Esophagus (tissue), 2 donors: Measurements from ENCODE around the gene RPA1. TPM values are rescaled to one million over a fixed set of nuclear protein-coding genes. Genes with fewer than 3 reads are reported as not detected.
A peak's percentile ranks its signal among the peaks of the same experiment; 100 is the strongest.
"Not testable (repeated sequence)": the region's sequence is repeated elsewhere in the genome, so short reads cannot be mapped to it uniquely, and the experiment has no call there.

ENCODE experiments used
- H3K27ac ChIP-seq, 2 donors: one replicate each; pipeline ENCODE4 v1.5.1; 2013; ENCODE audit warnings: low read depth in 2 of 2, mild to moderate bottlenecking in 2 of 2, inconsistent platforms in 1 of 2, low read length in 1 of 2, moderate library complexity in 1 of 2
- H3K27me3 ChIP-seq, 2 donors: one replicate each; pipeline ENCODE4 v1.6.1; 2013; ENCODE audit warnings: low read length in 2 of 2, control low read depth in 1 of 2, mild to moderate bottlenecking in 1 of 2; ENCODE audit not compliant: insufficient read depth in 2 of 2, control insufficient read depth in 1 of 2
- H3K36me3 ChIP-seq, 2 donors: one replicate each; pipeline ENCODE4 v1.6.1; 2013; ENCODE audit warnings: low read length in 1 of 2; ENCODE audit not compliant: control insufficient read depth in 2 of 2, insufficient read depth in 2 of 2
- H3K4me1 ChIP-seq, 2 donors: one replicate each; pipeline ENCODE4 v1.6.1; 2013; ENCODE audit warnings: low read length in 1 of 2; ENCODE audit not compliant: control insufficient read depth in 2 of 2, insufficient read depth in 2 of 2
- H3K4me3 ChIP-seq, 2 donors: one replicate each; pipeline ENCODE4 v1.5.1; 2013; ENCODE audit warnings: low read length in 2 of 2, mild to moderate bottlenecking in 2 of 2, low read depth in 1 of 2, moderate library complexity in 1 of 2
- H3K9me3 ChIP-seq, 2 donors: one replicate each; pipeline ENCODE4 v1.6.1; 2013; ENCODE audit warnings: mild to moderate bottlenecking in 2 of 2, low read depth in 1 of 2, low read length in 1 of 2, moderate library complexity in 1 of 2; ENCODE audit not compliant: control insufficient read depth in 2 of 2, insufficient read depth in 1 of 2
- WGBS, 2 donors: extraction: QIAGEN DNeasy Blood & Tissue Kit; methylation state at CpG; one replicate each; pipeline ENCODE4 v1.1.7; 2013; 5-methylcytosine and 5-hydroxymethylcytosine counted together
- polyA plus RNA-seq, 2 donors: library from polyadenylated mRNA; stranded (reverse); fragments of 200-250 nt; gene quantifications; one replicate each; pipeline ENCODE4 v1.2.3, GENCODE V29; 2013
- donor health status: healthy with polysubstance abuse.
- donor health status: Bipolar disorder and iron deficiency.

RPA1 gene
- polyA plus RNA-seq, 2 donors = 8.6 to 33.7 TPM

DNA sequence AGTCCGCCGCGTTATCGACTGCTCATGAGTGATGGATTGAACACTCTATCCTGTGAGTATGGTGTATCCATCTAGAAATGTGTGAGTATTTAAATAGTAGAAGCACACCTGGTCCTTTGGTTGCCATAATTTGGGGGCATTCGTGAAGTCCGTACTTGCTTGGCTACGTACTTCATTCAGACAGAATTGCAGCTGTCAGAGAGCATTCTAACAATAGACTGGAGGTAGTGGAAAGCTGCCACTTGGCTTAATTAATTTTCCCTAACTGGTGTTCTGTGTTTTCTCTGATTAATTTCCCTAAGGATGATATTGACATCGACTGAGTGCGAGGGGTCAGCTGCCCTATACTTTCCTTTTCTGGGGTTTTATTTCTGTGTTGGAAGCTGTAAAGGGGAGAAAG is 14.1 kb downstream of the RPA1 start:
- H3K9me3 ChIP-seq = no peaks in the 10 kb centered on the region
- WGBS, 2 donors = 95 to 96% methylated on average over 9 of the region's 9 CpGs
- no peaks in the 10 kb centered on the region for H3K27me3 ChIP-seq
- no peaks in the 10 kb centered on the region for H3K4me1 ChIP-seq
- no peak overlapping the region for H3K4me3 ChIP-seq
- H3K36me3 ChIP-seq = peaks cover 0 to 12% of the 10 kb centered on the region in 2 donors
- no peak overlapping the region for H3K27ac ChIP-seq

DNA sequence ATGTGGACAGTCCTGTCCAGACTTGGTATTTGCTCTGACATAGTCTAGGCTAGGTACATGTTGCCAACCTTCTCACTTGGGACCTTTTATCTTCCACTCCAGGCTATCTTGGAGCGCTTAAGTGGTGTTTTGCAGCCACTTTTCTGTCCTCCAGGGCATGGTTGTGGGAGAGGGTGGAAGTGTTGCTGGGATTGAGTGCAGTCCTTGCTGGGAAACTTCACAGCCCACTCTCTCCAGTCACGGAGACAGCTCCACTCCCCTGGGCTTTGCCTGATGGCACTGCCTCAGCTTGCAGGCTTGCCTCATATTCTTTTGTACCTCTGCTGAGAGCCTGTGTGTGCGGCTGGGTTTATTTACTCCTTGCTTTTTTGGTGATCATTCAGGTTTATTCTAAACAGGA is 17.4 kb downstream of the RPA1 start:
- Histone ChIP-seq H3K4me1 (no peaks in the 10 kb centered on the region), H3K27me3 (no peaks in the 10 kb centered on the region), H3K4me3 (no peak overlapping the region), H3K36me3 (peaks cover 0 to 13% of the 10 kb centered on the region in 2 donors), H3K27ac (no peak overlapping the region), H3K9me3 (no peaks in the 10 kb centered on the region)
- WGBS, 2 donors = 79 to 85% methylated on average over 3 of the region's 3 CpGs

GRCh38 chr17:1852327-1852726 is 22.5 kb downstream of the RPA1 start:
- H3K27ac ChIP-seq = no peak overlapping the region
- no peaks in the 10 kb centered on the region for H3K4me1 ChIP-seq
- H3K27me3 ChIP-seq = no peaks in the 10 kb centered on the region
- no peaks in the 10 kb centered on the region for H3K9me3 ChIP-seq
- H3K36me3 ChIP-seq = peaks cover 0 to 12% of the 10 kb centered on the region in 2 donors
- WGBS, 2 donors = 77 to 78% methylated on average over 6 of the region's 6 CpGs
- H3K4me3 ChIP-seq = no peak overlapping the region

- Histone ChIP-seq H3K4me3 (no peak overlapping the region), H3K27me3 (no peaks in the 10 kb centered on the region), H3K4me1 (no peaks in the 10 kb centered on the region), H3K27ac (no peak overlapping the region), H3K9me3 (no peaks in the 10 kb centered on the region), H3K36me3 (peaks cover 0 to 9% of the 10 kb centered on the region in 2 donors)
- 70 to 71% methylated on average over 3 of the region's 3 CpGs for WGBS, 2 donors
These were observed 23.9 kb downstream of the RPA1 start for GRCh38 chr17:1853698-1854097.

DNA sequence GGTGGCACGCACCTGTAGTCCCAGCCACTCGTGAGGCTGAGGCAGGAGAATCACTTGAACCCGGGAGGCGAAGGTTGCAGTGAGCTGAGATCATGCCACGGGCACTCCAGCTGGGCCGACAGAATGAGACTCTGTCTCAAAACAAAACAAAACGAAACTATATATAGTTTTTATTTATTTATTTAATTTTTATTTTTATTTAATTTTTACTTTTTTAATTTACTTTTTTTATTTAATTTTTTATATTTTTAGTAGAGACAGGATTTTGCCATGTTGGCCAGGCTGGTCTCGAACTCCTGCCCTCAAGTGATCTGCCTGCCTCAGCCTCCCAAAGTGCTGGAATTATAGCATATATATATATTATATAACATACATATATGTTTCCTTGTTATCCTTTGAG is 26.7 kb downstream of the RPA1 start:
- not testable (repeated sequence) for H3K4me1 ChIP-seq, H3K27ac ChIP-seq, H3K9me3 ChIP-seq, H3K4me3 ChIP-seq, H3K27me3 ChIP-seq
- H3K36me3 ChIP-seq = peaks cover 0 to 17% of the 10 kb centered on the region in 2 donors
- WGBS, 2 donors = 93 to 96% methylated on average over 8 of the region's 8 CpGs

- H3K36me3 ChIP-seq = peaks cover 0 to 8% of the 10 kb centered on the region in 2 donors
These were observed 31.2 kb downstream of the RPA1 start for GRCh38 chr17:1860978-1861377.

GRCh38 chr17:1861391-1862010 is 31.7 kb downstream of the RPA1 start:
- Histone ChIP-seq H3K4me1 (no peaks in the 10 kb centered on the region), H3K4me3 (no peak overlapping the region), H3K9me3 (no peaks in the 10 kb centered on the region), H3K27me3 (no peaks in the 10 kb centered on the region), H3K36me3 (peaks cover 0 to 8% of the 10 kb centered on the region in 2 donors), H3K27ac (no peak overlapping the region)
- WGBS, 2 donors = 83 to 87% methylated on average over 16 of the region's 16 CpGs

More at GRCh38 chr17:1860978-1861377, 31.2 kb downstream of the RPA1 start:
- H3K27me3 ChIP-seq = no peaks in the 10 kb centered on the region
- no peaks in the 10 kb centered on the region for H3K9me3 ChIP-seq
- H3K4me1 ChIP-seq = no peaks in the 10 kb centered on the region
- no peak overlapping the region for H3K4me3 ChIP-seq
- 80 to 86% methylated on average over 11 of the region's 11 CpGs for WGBS, 2 donors
- H3K27ac ChIP-seq = peak overlapping the region; percentile 13 to 35

- 67 to 70% methylated on average over 17 of the region's 17 CpGs for WGBS, 2 donors
- Histone ChIP-seq H3K27ac (no peak overlapping the region), H3K36me3 (peaks cover 0 to 6% of the 10 kb centered on the region in 2 donors), H3K27me3 (no peaks in the 10 kb centered on the region), H3K9me3 (no peaks in the 10 kb centered on the region), H3K4me3 (no peak overlapping the region), H3K4me1 (no peaks in the 10 kb centered on the region)
These were observed 35.6 kb downstream of the RPA1 start for GRCh38 chr17:1865252-1866037.

DNA sequence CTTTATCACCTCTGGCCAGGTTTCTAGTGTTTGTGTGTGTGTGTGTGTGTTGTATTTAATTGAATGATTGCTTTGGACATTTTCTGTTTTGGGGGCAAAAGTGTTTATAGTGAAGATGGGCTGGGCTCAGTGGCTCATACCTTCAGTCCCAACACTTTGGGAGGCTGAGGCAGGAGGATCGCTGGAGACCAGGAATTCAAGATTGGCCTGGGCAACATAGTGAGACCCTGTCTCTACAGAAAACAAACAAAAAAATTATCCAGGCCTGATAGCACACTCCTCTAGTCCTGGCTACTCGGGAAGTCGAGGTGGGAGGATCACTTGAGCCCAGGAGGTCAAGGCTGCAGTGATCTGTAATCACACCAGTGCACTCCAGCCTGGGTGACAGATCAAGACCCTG is 37.5 kb downstream of the RPA1 start:
- H3K27ac ChIP-seq = no peak overlapping the region
- H3K4me3 ChIP-seq = no peak overlapping the region
- H3K9me3 ChIP-seq = no peaks in the 10 kb centered on the region
- H3K36me3 ChIP-seq = peaks cover 0 to 2% of the 10 kb centered on the region in 2 donors
- WGBS, 2 donors = 87% methylated on average over 3 of the region's 3 CpGs
- H3K4me1 ChIP-seq = no peaks in the 10 kb centered on the region
- no peaks in the 10 kb centered on the region for H3K27me3 ChIP-seq

DNA sequence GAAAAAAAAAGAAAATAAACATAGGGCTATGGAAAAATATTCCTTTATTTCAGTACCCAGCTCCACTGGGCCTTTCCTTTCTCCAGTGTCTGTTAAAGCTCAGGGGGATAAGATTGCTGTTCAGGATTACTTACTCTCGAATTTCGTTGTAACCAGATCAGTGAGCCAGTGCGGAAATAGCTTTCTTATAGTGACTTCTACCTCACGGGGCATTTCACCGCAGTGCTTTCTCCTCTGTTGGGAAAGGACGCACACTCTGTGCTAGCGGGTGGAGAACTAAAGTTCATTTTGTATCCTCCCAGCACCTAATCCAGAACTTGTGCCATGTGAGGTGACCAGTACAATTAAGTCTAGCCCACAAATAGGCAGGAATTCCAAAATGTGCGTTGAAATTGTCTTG is 38.3 kb downstream of the RPA1 start:
- Histone ChIP-seq H3K4me3 (no peak overlapping the region), H3K27ac (no peak overlapping the region), H3K36me3 (peaks cover 0 to 2% of the 10 kb centered on the region in 2 donors), H3K4me1 (no peaks in the 10 kb centered on the region), H3K27me3 (no peaks in the 10 kb centered on the region), H3K9me3 (no peaks in the 10 kb centered on the region)
- 88 to 91% methylated on average over 8 of the region's 8 CpGs for WGBS, 2 donors
